ENCODE results near the gene NHP2. TPM values are rescaled to one million over a fixed set of nuclear protein-coding genes. Genes with fewer than 3 reads are reported as not detected.

NHP2 gene
- total and polyA plus RNA-seq, 9 of the 15 experiments (the other 6 are each of a cell fraction or from before 2014, with no cell fraction given): 52.8 to 622 (median 144) TPM

GRCh38 chr5:178108446-178108845 is 45.2 kb downstream of the NHP2 start:
- DNase-seq (ENCODE audit: extremely low read depth in 1 of 4, low spot score in 3 of 4) (no peak), FAIRE-seq (no peak), ATAC-seq (no peak)
- WGBS (ENCODE audit: insufficient coverage, low coverage, missing lambda C conversion rate): 37% methylated on average over 7 of the region's 7 CpGs
- H3K36me3 ChIP-seq (ENCODE audit: control insufficient read depth, insufficient read depth, low read length): no peaks in the 10 kb centered on the region
- no peaks in the 10 kb centered on the region for H3K27me3 ChIP-seq (ENCODE audit: control insufficient read depth in 2 of 2, insufficient read depth in 2 of 2, low read length in 2 of 2)
- no peak overlapping the region for H3K9ac ChIP-seq (ENCODE audit: insufficient read depth in 1 of 2, low read depth in 2 of 2, low read length in 2 of 2)
- no peaks in the 10 kb centered on the region for H3K9me3 ChIP-seq (replicated peaks; ENCODE audit: control insufficient read depth, insufficient read depth, low read depth, low read length)
- no peaks in the 10 kb centered on the region for H3K79me2 ChIP-seq (ENCODE audit: control insufficient read depth, insufficient read depth, low read length)
- H3K27ac ChIP-seq (ENCODE audit: extremely low read depth, low read depth, low read length): no peak overlapping the region
- H3K9me1 ChIP-seq (ENCODE audit: control insufficient read depth, insufficient read depth, low read length): no peaks in the 10 kb centered on the region
- in situ Hi-C loops (cut with MboI): no loop called here
- intact Hi-C loops (cut with micrococcal nuclease): no loop called here
- no peak for TF ChIP-seq SRSF3 (IDR thresholded peaks at IDR 0.05; ENCODE audit: insufficient read depth, low read length)
- no peak for TF ChIP-seq SMARCB1 (IDR thresholded peaks at IDR 0.05; ENCODE audit: insufficient read length, low read depth)
- no peak for TF ChIP-seq ZBTB8A (IDR thresholded peaks at IDR 0.05; ENCODE audit: partially characterized antibody)
- no peak for TF ChIP-seq SFPQ (IDR thresholded peaks at IDR 0.05; ENCODE audit: low read depth, low read length)
- no peak for TF ChIP-seq U2AF2 (optimal IDR thresholded peaks at IDR 0.05; ENCODE audit: low read depth, low read length)
- no peak for TF ChIP-seq TGIF2 (CRISPR knock-in tag; IDR thresholded peaks at IDR 0.05)
- no peak for TF ChIP-seq ZNF785 (CRISPR knock-in tag; IDR thresholded peaks at IDR 0.05)
- BruUV-seq (replicated peaks): no TSS peak
- H3K4me2 ChIP-seq (ENCODE audit: insufficient read depth, low read length): no peak overlapping the region
- H4K20me1 ChIP-seq (replicated peaks; ENCODE audit: control insufficient read depth, insufficient read depth, low read length): no peaks in the 10 kb centered on the region
- ChIA-PET CTCF (ENCODE audit: low intra/inter-chr PET ratio) (no interaction called here), POLR2A (interaction anchor here (1.2 kb wide), 1 partner anchor 8 kb away, joined by 3 read pairs; no protein-coding TSS in a partner anchor)
- H3K4me1 ChIP-seq (replicated peaks in 1 of 2; ENCODE audit: control insufficient read depth in 2 of 2, insufficient read depth in 2 of 2, low read length in 2 of 2): peaks cover 4 to 14% of the 10 kb centered on the region in 2 experiments; a peak in 2 of 5 replicates
- H3K4me3 ChIP-seq: no peak overlapping the region
- no peak overlapping the region for H2AFZ ChIP-seq (ENCODE audit: low read depth, low read length)

All from K562 (cell line).